Right lobe of liver (tissue), 4 donors: ENCODE data around the gene OR2C3.

ENCODE experiments used
- POLR2A ChIP-seq: fragments of 450-650 bp; IDR thresholded peaks from one replicate; pipeline ENCODE4 v1.6.1; 2017; ENCODE audit warnings: antibody characterized with exemption, mild to moderate bottlenecking
- TF ChIP-seq, protein P1 (sequence below), 4 donors: fragments of 200-600 bp in 3 of 4; fragments of 450-650 bp in 1 of 4; IDR thresholded peaks; one replicate each; pipeline versions ENCODE4 v1.5.1 to v1.8.0; 2016 to 2022; ENCODE audit warnings: antibody characterized with exemption in 4 of 4, mild to moderate bottlenecking in 2 of 4
- donor health status: DM: no; HTN: no; CAD: no.
- donor health status: DM: no; HTN: no; CAD: no.
- donor health status: DM: no; HTN: yes; CAD: no.

DNA sequence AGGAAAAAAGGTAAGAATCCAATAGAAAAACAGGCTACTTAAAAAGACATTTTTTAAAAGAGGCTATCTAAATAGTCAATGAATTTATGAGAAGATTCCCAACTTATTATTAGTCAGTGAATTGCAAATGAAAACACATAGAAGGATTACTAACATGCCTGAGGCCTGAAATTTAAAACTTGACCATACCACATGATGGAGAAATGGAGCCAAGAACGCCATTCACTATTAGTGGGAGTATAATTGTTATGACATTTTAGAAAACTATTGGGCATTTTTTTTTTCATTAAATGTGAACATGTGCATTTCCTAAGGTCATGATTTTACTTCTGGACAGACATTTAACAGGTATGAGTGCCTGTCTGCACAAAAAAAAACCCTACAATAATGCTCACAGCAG, 53.5 kb downstream of the OR2C3 start:
- TF ChIP-seq POLR2A = no peak
- TF ChIP-seq, protein P1, sequence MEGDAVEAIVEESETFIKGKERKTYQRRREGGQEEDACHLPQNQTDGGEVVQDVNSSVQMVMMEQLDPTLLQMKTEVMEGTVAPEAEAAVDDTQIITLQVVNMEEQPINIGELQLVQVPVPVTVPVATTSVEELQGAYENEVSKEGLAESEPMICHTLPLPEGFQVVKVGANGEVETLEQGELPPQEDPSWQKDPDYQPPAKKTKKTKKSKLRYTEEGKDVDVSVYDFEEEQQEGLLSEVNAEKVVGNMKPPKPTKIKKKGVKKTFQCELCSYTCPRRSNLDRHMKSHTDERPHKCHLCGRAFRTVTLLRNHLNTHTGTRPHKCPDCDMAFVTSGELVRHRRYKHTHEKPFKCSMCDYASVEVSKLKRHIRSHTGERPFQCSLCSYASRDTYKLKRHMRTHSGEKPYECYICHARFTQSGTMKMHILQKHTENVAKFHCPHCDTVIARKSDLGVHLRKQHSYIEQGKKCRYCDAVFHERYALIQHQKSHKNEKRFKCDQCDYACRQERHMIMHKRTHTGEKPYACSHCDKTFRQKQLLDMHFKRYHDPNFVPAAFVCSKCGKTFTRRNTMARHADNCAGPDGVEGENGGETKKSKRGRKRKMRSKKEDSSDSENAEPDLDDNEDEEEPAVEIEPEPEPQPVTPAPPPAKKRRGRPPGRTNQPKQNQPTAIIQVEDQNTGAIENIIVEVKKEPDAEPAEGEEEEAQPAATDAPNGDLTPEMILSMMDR (IDR thresholded peaks at IDR 0.05) = no peak
